Spleen (tissue), 7 donors: Measurements from ENCODE around the gene SNPH.

Experiments used
- POLR2A ChIP-seq, 3 donors: fragments of 450-650 bp; IDR thresholded peaks; one replicate each; pipeline ENCODE4 v1.5.1; 2017; ENCODE audit warnings: antibody characterized with exemption in 3 of 3, mild to moderate bottlenecking in 1 of 3
- TF ChIP-seq, protein P1 (sequence below), 11 experiments: fragments of 200-600 bp in 7 of 11; fragments of 450-650 bp in 4 of 11; sonication (generic) in 4 of 11; IDR thresholded peaks in 8 of 11; conservative IDR thresholded peaks in 3 of 11; 1 replicate in 7 of 11; 2 replicates in 4 of 11; pipeline versions ENCODE4 v1.4.0 to v1.8.0; 2016 to 2021; ENCODE audit warnings: antibody characterized with exemption in 11 of 11, inconsistent platforms in 4 of 11, mild to moderate bottlenecking in 1 of 11
- donor health status: DM: no; HTN: no; CAD: no; lungs with moderate emphysema.
- donor health status: DM: no; HTN: no; CAD: no.
- donor health status: DM: no; HTN: no; CAD: no.

DNA sequence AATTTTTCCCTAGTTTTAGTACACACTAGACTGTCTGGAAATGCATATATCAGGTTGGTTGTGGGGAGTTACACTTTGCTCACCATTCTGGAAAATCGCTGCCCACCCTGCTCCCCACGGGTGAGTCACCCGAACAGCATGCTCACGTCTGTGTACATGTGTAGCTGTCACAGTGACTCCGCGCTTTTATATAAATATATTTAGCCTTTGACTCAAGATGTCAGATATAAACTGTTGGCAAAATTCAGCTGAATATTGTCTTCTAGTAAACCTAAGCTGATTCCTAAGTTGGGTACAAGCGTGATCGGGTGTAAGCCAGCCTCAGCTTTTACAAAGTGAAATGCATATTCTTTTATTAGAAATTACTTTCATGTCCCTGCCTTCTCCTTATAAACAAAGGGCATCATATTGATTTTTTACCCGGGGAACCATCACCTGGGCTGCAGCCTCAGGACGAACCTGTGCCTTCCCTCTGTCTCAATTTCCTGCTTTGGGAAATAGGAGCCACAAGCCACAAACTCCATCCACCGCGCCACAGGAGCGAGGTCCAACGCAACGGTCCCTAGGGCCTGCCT is 58.6 kb downstream of the SNPH start:
- TF ChIP-seq, protein P1, sequence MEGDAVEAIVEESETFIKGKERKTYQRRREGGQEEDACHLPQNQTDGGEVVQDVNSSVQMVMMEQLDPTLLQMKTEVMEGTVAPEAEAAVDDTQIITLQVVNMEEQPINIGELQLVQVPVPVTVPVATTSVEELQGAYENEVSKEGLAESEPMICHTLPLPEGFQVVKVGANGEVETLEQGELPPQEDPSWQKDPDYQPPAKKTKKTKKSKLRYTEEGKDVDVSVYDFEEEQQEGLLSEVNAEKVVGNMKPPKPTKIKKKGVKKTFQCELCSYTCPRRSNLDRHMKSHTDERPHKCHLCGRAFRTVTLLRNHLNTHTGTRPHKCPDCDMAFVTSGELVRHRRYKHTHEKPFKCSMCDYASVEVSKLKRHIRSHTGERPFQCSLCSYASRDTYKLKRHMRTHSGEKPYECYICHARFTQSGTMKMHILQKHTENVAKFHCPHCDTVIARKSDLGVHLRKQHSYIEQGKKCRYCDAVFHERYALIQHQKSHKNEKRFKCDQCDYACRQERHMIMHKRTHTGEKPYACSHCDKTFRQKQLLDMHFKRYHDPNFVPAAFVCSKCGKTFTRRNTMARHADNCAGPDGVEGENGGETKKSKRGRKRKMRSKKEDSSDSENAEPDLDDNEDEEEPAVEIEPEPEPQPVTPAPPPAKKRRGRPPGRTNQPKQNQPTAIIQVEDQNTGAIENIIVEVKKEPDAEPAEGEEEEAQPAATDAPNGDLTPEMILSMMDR (IDR thresholded peaks at IDR 0.05 in 8 of 11, conservative IDR thresholded peaks at IDR 0.05 in 3 of 11): no peak
- no peak for TF ChIP-seq POLR2A (IDR thresholded peaks at IDR 0.05)
